PC-9 (cell line): Measurements from ENCODE around the gene USP24. TPM values are rescaled to one million over a fixed set of nuclear protein-coding genes. Genes with fewer than 3 reads are reported as not detected.
"Not testable (repeated sequence)": the region's sequence is repeated elsewhere in the genome, so short reads cannot be mapped to it uniquely, and the experiment has no call there.

Experiments
- BruUV-seq: library from RNA; stranded (reverse); fragments of 400-500 nt; replicated peaks from 2 replicates; lab custom pipeline; 2021; lab: Mats Ljungman, UMichigan
- CTCF ChIA-PET: fragments of 300-600 bp; sonication (Branson Sonifier 250); formaldehyde crosslinking; loops from one replicate; lab custom pipeline; 2022; ENCODE audit warnings: antibody characterized with exemption; lab: Charles Lee
- POLR2A ChIA-PET: fragments of 300-600 bp; sonication (Branson Sonifier 250); formaldehyde crosslinking; loops from one replicate; lab custom pipeline; 2022; ENCODE audit warnings: antibody characterized with exemption; ENCODE audit not compliant: unreplicated experiment; lab: Charles Lee
- DNase-seq, 2 experiments: peaks; one replicate each; pipeline versions ENCODE4 v3.0.0 to v3.0.0-alpha.2; 2015 to 2022; ENCODE audit warnings: mixed read lengths in 1 of 2
- H2AFZ ChIP-seq: fragments of 200-600 bp; sonication (generic); 2 replicates; pipeline ENCODE4 v1.8.1; 2017; ENCODE audit warnings: antibody characterized with exemption
- H3F3A ChIP-seq: fragments of 200-600 bp; sonication (generic); 2 replicates; pipeline ENCODE4 v1.8.1; 2017; ENCODE audit warnings: antibody characterized with exemption, mild to moderate bottlenecking, low read depth; ENCODE audit not compliant: insufficient read depth
- H3K27ac ChIP-seq: fragments of 200-600 bp; sonication (generic); 2 replicates; pipeline ENCODE4 v1.6.1; 2016; ENCODE audit warnings: mixed run types
- H3K27me3 ChIP-seq: fragments of 200-600 bp; sonication (generic); 2 replicates; pipeline ENCODE4 v1.6.1; 2016; ENCODE audit warnings: low read depth, mixed run types; ENCODE audit not compliant: insufficient read depth
- H3K36me3 ChIP-seq: fragments of 200-600 bp; sonication (generic); 2 replicates; pipeline ENCODE4 v1.6.1; 2016; ENCODE audit warnings: low read depth, mixed run types
- H3K4me1 ChIP-seq: fragments of 200-600 bp; sonication (generic); replicated peaks from 2 replicates; pipeline ENCODE4 v1.6.1; 2016; ENCODE audit warnings: mixed run types; ENCODE audit not compliant: insufficient read depth
- H3K4me2 ChIP-seq: fragments of 200-600 bp; sonication (generic); 2 replicates; pipeline ENCODE4 v1.6.1; 2017; ENCODE audit warnings: mixed run types
- H3K4me3 ChIP-seq: fragments of 200-600 bp; sonication (generic); 2 replicates; pipeline ENCODE4 v1.6.1; 2016; ENCODE audit warnings: mixed run types
- H3K79me2 ChIP-seq: fragments of 200-600 bp; sonication (generic); 2 replicates; pipeline ENCODE4 v1.6.1; 2017; ENCODE audit warnings: low read depth, mixed run types
- H3K9me2 ChIP-seq: fragments of 200-600 bp; sonication (generic); 2 replicates; pipeline ENCODE4 v1.8.1; 2017; ENCODE audit warnings: mild to moderate bottlenecking; ENCODE audit not compliant: insufficient read depth
- H3K9me3 ChIP-seq: fragments of 200-600 bp; sonication (generic); 2 replicates; pipeline ENCODE4 v1.8.1; 2016; ENCODE audit warnings: low read depth; ENCODE audit not compliant: insufficient read depth
- H4K20me1 ChIP-seq: fragments of 200-600 bp; sonication (generic); 2 replicates; pipeline ENCODE4 v1.8.1; 2017; ENCODE audit not compliant: insufficient read depth
- EZH2 ChIP-seq: fragments of 200-600 bp; sonication (generic); IDR thresholded peaks from 2 replicates; pipeline ENCODE4 v1.8.0; 2017; ENCODE audit warnings: antibody characterized with exemption, low read depth
- intact Hi-C: fragments of 100-400 bp; cut with micrococcal nuclease; formaldehyde crosslinking; loops from one replicate; pipeline ENCODE4 v1.10.0; 2022; ENCODE audit not compliant: unreplicated experiment
- total RNA-seq: library from RNA; stranded (reverse); gene quantifications from 2 replicates; pipeline ENCODE4 v1.2.3, GENCODE V29; 2021
- TF ChIP-seq, protein P1 (sequence below): fragments of 200-600 bp; sonication (generic); conservative IDR thresholded peaks from 2 replicates; pipeline ENCODE4 v1.6.1; 2017; ENCODE audit warnings: mixed run types, antibody characterized with exemption, mild to moderate bottlenecking, moderate library complexity

The USP24 gene
- total RNA-seq, 1 experiment from 2014 or later: 61.0 TPM

DNA sequence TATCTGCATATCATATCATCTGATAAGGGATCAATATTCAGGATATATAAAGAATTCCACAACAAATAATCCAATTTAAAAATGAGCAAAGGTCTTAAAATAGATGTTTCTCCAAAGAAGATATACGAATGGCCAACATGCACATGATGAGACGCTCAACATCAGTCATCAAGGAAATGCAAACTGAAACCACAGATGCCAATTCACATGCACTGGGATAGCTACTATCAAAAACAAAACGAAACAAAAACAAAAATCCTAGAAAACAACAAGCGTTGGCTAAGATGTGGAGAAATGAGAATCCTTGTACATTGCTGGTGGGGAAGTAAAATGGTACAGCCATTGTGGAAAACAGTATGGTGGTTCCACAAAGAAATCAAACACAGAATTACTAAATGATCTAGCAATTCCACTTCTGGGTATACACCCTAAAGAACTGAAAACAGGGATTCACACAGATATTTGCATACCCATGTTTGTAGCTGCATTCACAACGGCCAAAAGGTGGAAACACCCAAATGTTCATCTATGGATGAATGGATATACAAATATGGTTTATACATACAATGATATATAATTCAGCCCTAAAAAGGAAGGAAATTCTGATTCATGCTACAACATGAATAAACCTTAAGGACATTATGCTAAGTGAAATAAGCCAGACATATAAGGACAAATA, 96.4 kb downstream of the USP24 start:
- CTCF ChIA-PET: no interaction called here
- no peak for DNase-seq
- Histone ChIP-seq H3K9me3 (no peaks in the 10 kb centered on the region), H4K20me1 (no peaks in the 10 kb centered on the region; the same call in 1 of the 2 replicates), H3K4me3 (no peak overlapping the region), H3K9me2 (no peaks in the 10 kb centered on the region), H3K4me1 (no peaks in the 10 kb centered on the region), H3F3A (0 out of 2 replicates have a peak, but pooled peaks cover 6% of the 10 kb centered on the region), H3K36me3 (peaks cover 34% of the 10 kb centered on the region), H3K27ac (no peak overlapping the region), H3K4me2 (no peak overlapping the region), H3K27me3 (no peaks in the 10 kb centered on the region), H2AFZ (no peak overlapping the region), H3K79me2 (peaks cover 3% of the 10 kb centered on the region; the same call in 1 of the 2 replicates)
- POLR2A ChIA-PET: interaction anchor here (0.6 kb wide), 1 partner anchor 137 kb away, joined by 3 read pairs; no protein-coding TSS in a partner anchor
- intact Hi-C loops: no loop called here
- TF ChIP-seq EZH2: no peak
- TF ChIP-seq, protein P1, sequence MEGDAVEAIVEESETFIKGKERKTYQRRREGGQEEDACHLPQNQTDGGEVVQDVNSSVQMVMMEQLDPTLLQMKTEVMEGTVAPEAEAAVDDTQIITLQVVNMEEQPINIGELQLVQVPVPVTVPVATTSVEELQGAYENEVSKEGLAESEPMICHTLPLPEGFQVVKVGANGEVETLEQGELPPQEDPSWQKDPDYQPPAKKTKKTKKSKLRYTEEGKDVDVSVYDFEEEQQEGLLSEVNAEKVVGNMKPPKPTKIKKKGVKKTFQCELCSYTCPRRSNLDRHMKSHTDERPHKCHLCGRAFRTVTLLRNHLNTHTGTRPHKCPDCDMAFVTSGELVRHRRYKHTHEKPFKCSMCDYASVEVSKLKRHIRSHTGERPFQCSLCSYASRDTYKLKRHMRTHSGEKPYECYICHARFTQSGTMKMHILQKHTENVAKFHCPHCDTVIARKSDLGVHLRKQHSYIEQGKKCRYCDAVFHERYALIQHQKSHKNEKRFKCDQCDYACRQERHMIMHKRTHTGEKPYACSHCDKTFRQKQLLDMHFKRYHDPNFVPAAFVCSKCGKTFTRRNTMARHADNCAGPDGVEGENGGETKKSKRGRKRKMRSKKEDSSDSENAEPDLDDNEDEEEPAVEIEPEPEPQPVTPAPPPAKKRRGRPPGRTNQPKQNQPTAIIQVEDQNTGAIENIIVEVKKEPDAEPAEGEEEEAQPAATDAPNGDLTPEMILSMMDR: no peak
- BruUV-seq: no TSS peak

DNA sequence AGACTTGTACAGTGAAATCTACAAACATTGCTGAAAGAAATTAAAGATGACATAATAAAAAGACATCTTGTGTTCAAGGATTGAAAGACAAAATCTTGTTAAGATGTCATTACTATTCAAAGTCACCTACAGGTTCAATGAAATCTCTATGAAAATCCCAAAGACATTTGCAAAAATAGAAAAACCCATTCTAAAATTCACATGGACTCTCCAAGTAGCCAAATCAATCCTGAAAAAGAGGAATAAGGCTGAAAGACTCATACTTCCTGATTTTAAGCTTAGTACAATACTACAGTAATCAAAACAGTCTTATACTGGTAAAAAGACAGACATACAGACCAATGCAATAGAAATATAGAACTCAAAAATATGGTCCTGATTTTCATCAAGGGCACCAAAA, 97.2 kb downstream of the USP24 start:
- H3K4me2 ChIP-seq: no peak overlapping the region
- BruUV-seq: no TSS peak

DNA sequence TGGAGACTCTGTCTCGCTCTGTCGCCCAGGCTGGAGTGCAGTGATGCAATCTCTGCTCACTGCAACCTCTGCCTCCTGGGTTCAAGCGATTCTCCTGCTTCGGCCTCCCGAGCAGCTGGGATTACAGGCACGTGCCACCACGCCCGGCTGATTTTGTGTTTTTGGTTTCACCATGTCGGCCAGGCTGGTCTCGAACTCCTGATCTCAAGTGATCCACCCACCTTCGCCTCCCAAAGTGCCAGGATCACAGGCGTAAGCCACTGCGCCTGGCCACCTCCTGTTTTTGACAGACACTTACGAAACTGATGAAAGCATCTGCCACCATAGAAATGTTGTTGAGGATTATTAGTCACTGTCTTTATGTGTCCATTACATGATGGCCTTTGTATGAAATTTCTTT, 106.2 kb downstream of the USP24 start:
- BruUV-seq, DNase-seq, H3K9me3 ChIP-seq, H3K79me2 ChIP-seq, H3K9me2 ChIP-seq, H3K4me2 ChIP-seq, H3K4me3 ChIP-seq, H3F3A ChIP-seq, H2AFZ ChIP-seq, H3K27me3 ChIP-seq, H4K20me1 ChIP-seq, POLR2A ChIA-PET, CTCF ChIA-PET, H3K27ac ChIP-seq, H3K4me1 ChIP-seq: not testable (repeated sequence)
- peaks cover 44% of the 10 kb centered on the region for H3K36me3 ChIP-seq
- intact Hi-C loops: loop anchor here (5.0 kb wide), 1 partner anchor 37 kb away; no protein-coding TSS in a partner anchor

More for the DNA sequence above, 97.2 kb downstream of the USP24 start:
- Histone ChIP-seq H3F3A (0 out of 2 replicates have a peak, but pooled peaks cover 6% of the 10 kb centered on the region), H3K79me2 (peaks cover 3% of the 10 kb centered on the region; the same call in 1 of the 2 replicates), H3K27me3 (no peaks in the 10 kb centered on the region), H3K4me3 (no peak overlapping the region), H3K9me3 (no peaks in the 10 kb centered on the region), H3K4me1 (no peaks in the 10 kb centered on the region), H3K36me3 (peaks cover 27% of the 10 kb centered on the region), H3K27ac (no peak overlapping the region), H4K20me1 (no peaks in the 10 kb centered on the region; the same call in 1 of the 2 replicates), H2AFZ (no peak overlapping the region), H3K9me2 (no peaks in the 10 kb centered on the region)
- ChIA-PET POLR2A (no interaction called here), CTCF (no interaction called here)
- TF ChIP-seq, protein P1: no peak
- TF ChIP-seq EZH2: no peak
- intact Hi-C loops: no loop called here
- DNase-seq: no peak
